HG03060 (cell line): Measurements from ENCODE around the gene IL1RAPL1.

ENCODE experiments used
- ATAC-seq: cut with Tn5 transposase; IDR thresholded peaks from one replicate; pipeline ENCODE4 v1.9.1; 2021; ENCODE audit warnings: low read depth, moderate number of reproducible peaks; ENCODE audit not compliant: unreplicated experiment

Gene IL1RAPL1

GRCh38 chrX:29926659-29927058, 1339.4 kb downstream of the IL1RAPL1 start:
- ATAC-seq, result no peak

- ATAC-seq, result no peak
Measured at GRCh38 chrX:29935455-29935854, 1348.2 kb downstream of the IL1RAPL1 start.

- ATAC-seq, result no peak
Measured at GRCh38 chrX:29940750-29941149, 1353.5 kb downstream of the IL1RAPL1 start.

- no peak for ATAC-seq
Measured at GRCh38 chrX:29941287-29941686, 1354.0 kb downstream of the IL1RAPL1 start.

GRCh38 chrX:29947225-29947624, 1360.0 kb downstream of the IL1RAPL1 start:
- ATAC-seq, result no peak

- no peak for ATAC-seq
Measured at GRCh38 chrX:29948653-29949052, 1361.4 kb downstream of the IL1RAPL1 start.

- no peak for ATAC-seq
Measured at GRCh38 chrX:29952016-29952415, 1364.8 kb downstream of the IL1RAPL1 start.

GRCh38 chrX:29962061-29962460, 1374.8 kb downstream of the IL1RAPL1 start:
- no peak for ATAC-seq

- ATAC-seq, result no peak
Measured at GRCh38 chrX:29965634-29966033, 1378.4 kb downstream of the IL1RAPL1 start.

- ATAC-seq, result no peak
Measured at GRCh38 chrX:29992083-29992482, 1404.8 kb downstream of the IL1RAPL1 start.

GRCh38 chrX:30005813-30006212, 1418.6 kb downstream of the IL1RAPL1 start:
- no peak for ATAC-seq
